Gastrocnemius medialis (tissue), 4 donors: ENCODE data around the gene KLHL29.

Experiments used
- POLR2A ChIP-seq, 2 donors: fragments of 450-650 bp; IDR thresholded peaks; one replicate each; pipeline ENCODE4 v1.6.1; 2017; ENCODE audit warnings: antibody characterized with exemption in 2 of 2, mild to moderate bottlenecking in 2 of 2, moderate library complexity in 2 of 2
- TF ChIP-seq, protein P1 (sequence below), 5 experiments: fragments of 450-650 bp in 3 of 5; fragments of 200-600 bp in 2 of 5; sonication (generic) in 2 of 5; IDR thresholded peaks in 4 of 5; conservative IDR thresholded peaks in 1 of 5; 1 replicate in 4 of 5; 2 replicates in 1 of 5; pipeline ENCODE4 v1.5.1; 2016 to 2019; ENCODE audit warnings: antibody characterized with exemption in 5 of 5, mild to moderate bottlenecking in 3 of 5, moderate library complexity in 3 of 5

DNA sequence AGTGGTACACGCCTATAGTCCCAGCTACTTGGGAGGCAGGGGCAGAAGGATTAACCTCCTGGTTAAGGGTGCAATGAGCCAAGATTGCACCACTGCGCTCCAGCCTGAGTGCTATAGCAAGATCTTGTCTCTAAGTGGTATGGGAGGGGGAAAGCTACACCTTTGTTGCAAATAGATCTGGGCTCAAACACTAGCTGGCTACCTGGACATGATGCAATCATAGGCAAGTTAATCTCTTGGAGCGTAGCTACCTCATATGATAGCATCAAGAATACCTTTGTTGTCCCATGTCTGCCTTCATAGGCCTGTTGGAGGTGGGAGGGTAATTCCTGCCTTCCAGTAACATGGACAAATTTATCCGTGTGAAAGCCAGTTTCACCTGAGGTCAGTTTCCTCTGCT is 15.7 kb downstream of the KLHL29 start:
- TF ChIP-seq, protein P1, sequence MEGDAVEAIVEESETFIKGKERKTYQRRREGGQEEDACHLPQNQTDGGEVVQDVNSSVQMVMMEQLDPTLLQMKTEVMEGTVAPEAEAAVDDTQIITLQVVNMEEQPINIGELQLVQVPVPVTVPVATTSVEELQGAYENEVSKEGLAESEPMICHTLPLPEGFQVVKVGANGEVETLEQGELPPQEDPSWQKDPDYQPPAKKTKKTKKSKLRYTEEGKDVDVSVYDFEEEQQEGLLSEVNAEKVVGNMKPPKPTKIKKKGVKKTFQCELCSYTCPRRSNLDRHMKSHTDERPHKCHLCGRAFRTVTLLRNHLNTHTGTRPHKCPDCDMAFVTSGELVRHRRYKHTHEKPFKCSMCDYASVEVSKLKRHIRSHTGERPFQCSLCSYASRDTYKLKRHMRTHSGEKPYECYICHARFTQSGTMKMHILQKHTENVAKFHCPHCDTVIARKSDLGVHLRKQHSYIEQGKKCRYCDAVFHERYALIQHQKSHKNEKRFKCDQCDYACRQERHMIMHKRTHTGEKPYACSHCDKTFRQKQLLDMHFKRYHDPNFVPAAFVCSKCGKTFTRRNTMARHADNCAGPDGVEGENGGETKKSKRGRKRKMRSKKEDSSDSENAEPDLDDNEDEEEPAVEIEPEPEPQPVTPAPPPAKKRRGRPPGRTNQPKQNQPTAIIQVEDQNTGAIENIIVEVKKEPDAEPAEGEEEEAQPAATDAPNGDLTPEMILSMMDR (IDR thresholded peaks at IDR 0.05 in 4 of 5, conservative IDR thresholded peaks at IDR 0.05 in 1 of 5), result no peak
- no peak for TF ChIP-seq POLR2A (IDR thresholded peaks at IDR 0.05)
